Esophagus muscularis mucosa (tissue), 4 donors: ENCODE results near the gene TBC1D5. TPM values are rescaled to one million over a fixed set of nuclear protein-coding genes. Genes with fewer than 3 reads are reported as not detected.

ENCODE experiments used
- DNase-seq: peaks from one replicate; pipeline ENCODE4 v3.0.0-alpha.2; 2017; ENCODE audit errors: extremely low spot score
- H3K27ac ChIP-seq, 4 donors: fragments of 200-600 bp; sonication (generic); replicated peaks in 1 of 4; 1 replicate in 3 of 4; 2 replicates in 1 of 4; pipeline ENCODE4 v1.5.1; 2016 to 2019; ENCODE audit warnings: mild to moderate bottlenecking in 1 of 4
- H3K27me3 ChIP-seq, 4 donors: fragments of 200-600 bp; sonication (generic); one replicate each; pipeline versions ENCODE4 v1.5.1 to v1.6.0; 2016 to 2019
- H3K36me3 ChIP-seq, 4 donors: fragments of 200-600 bp; sonication (generic); one replicate each; pipeline ENCODE4 v1.5.1; 2016 to 2019
- H3K4me1 ChIP-seq, 4 donors: fragments of 200-600 bp; sonication (generic); one replicate each; pipeline ENCODE4 v1.5.1; 2016 to 2019
- H3K4me3 ChIP-seq, 4 donors: fragments of 200-600 bp; sonication (generic); 1 replicate in 2 of 4; 2 replicates in 2 of 4; pipeline ENCODE4 v1.5.1; 2016 to 2019; ENCODE audit warnings: mild to moderate bottlenecking in 4 of 4, moderate library complexity in 1 of 4
- H3K9me3 ChIP-seq, 4 donors: fragments of 200-600 bp; sonication (generic); 1 replicate in 3 of 4; 2 replicates in 1 of 4; pipeline ENCODE4 v1.5.1; 2016 to 2019
- CTCF ChIP-seq, 3 experiments: fragments of 200-600 bp in 2 of 3; fragments of 450-650 bp in 1 of 3; sonication (generic) in 2 of 3; IDR thresholded peaks; one replicate each; pipeline ENCODE4 v1.5.1; 2017 to 2019; ENCODE audit warnings: antibody characterized with exemption in 3 of 3, mild to moderate bottlenecking in 2 of 3, moderate library complexity in 1 of 3
- EP300 ChIP-seq: sonication (generic); formaldehyde crosslinking; IDR thresholded peaks from one replicate; pipeline ENCODE4 v1.6.1; 2017; ENCODE audit warnings: antibody characterized with exemption
- POLR2A ChIP-seq: fragments of 450-650 bp; IDR thresholded peaks from one replicate; pipeline ENCODE4 v1.6.1; 2017; ENCODE audit warnings: antibody characterized with exemption, moderate library complexity, mild to moderate bottlenecking, low read depth
- POLR2AphosphoS5 ChIP-seq, 2 donors: sonication (generic); formaldehyde crosslinking; IDR thresholded peaks; one replicate each; pipeline ENCODE4 v1.6.1; 2017; ENCODE audit warnings: antibody characterized with exemption in 2 of 2
- WGBS: methylation state at CpG from one replicate; pipeline ENCODE4 v1.1.5; 2018; 5-methylcytosine and 5-hydroxymethylcytosine counted together
- intact Hi-C: fragments of 100-400 bp; cut with DNase I; formaldehyde crosslinking; loops from one replicate; pipeline ENCODE4 v1.15.1; 2023
- total RNA-seq, 4 donors: library from RNA; depleted of rRNA; stranded (reverse); fragments of >200 nt; gene quantifications; one replicate each; pipeline versions ENCODE4 v1.1.0 to v1.2.1, GENCODE V29; 2016

TBC1D5 gene
- total RNA-seq, 4 donors from 2014 or later = 54.0 to 83.1 (median 63.6) TPM

GRCh38 chr3:17260257-17260656, 482.2 kb downstream of the TBC1D5 start:
- no peak overlapping the region for H3K27ac ChIP-seq
- intact Hi-C loops = no loop called here
- H3K9me3 ChIP-seq = no peaks in the 10 kb centered on the region
- H3K4me1 ChIP-seq = no peaks in the 10 kb centered on the region
- no peaks in the 10 kb centered on the region for H3K36me3 ChIP-seq
- no peak for DNase-seq
- H3K27me3 ChIP-seq = no peaks in the 10 kb centered on the region
- no peak overlapping the region for H3K4me3 ChIP-seq
- no peak for TF ChIP-seq POLR2A

GRCh38 chr3:17259685-17260084, 482.7 kb downstream of the TBC1D5 start:
- no peak for TF ChIP-seq POLR2A
- no peak for TF ChIP-seq CTCF (IDR thresholded peaks at IDR 0.05)
- no peak for TF ChIP-seq POLR2AphosphoS5 (IDR thresholded peaks at IDR 0.05)
- TF ChIP-seq EP300 = no peak
- intact Hi-C loops = loop anchor here (5.0 kb wide), 2 partner anchors 153 to 583 kb away; no protein-coding TSS in a partner anchor
- H3K4me3 ChIP-seq = no peak overlapping the region
- WGBS = 86% methylated on average over 5 of the region's 5 CpGs
- no peak overlapping the region for H3K27ac ChIP-seq
- no peaks in the 10 kb centered on the region for H3K4me1 ChIP-seq
- no peaks in the 10 kb centered on the region for H3K9me3 ChIP-seq
- H3K27me3 ChIP-seq = no peaks in the 10 kb centered on the region
- DNase-seq = no peak
- no peaks in the 10 kb centered on the region for H3K36me3 ChIP-seq

GRCh38 chr3:17258823-17259436, 483.5 kb downstream of the TBC1D5 start:
- intact Hi-C loops = loop anchor here (5.0 kb wide), 2 partner anchors 153 to 583 kb away; no protein-coding TSS in a partner anchor
- Histone ChIP-seq H3K27ac (no peak overlapping the region), H3K4me3 (no peak overlapping the region), H3K36me3 (no peaks in the 10 kb centered on the region), H3K27me3 (no peaks in the 10 kb centered on the region), H3K9me3 (no peaks in the 10 kb centered on the region), H3K4me1 (no peaks in the 10 kb centered on the region)
- peak; percentile 66 to 76 (median 67) for TF ChIP-seq CTCF (IDR thresholded peaks at IDR 0.05)
- TF ChIP-seq POLR2A = no peak
- DNase-seq = no peak
- WGBS = 36% methylated on average over 3 of the region's 3 CpGs

- Histone ChIP-seq H3K4me1 (no peaks in the 10 kb centered on the region), H3K4me3 (no peak overlapping the region), H3K36me3 (no peaks in the 10 kb centered on the region), H3K27ac (no peak overlapping the region), H3K9me3 (no peaks in the 10 kb centered on the region), H3K27me3 (no peaks in the 10 kb centered on the region)
- TF ChIP-seq POLR2AphosphoS5 (IDR thresholded peaks at IDR 0.05) (no peak), CTCF (IDR thresholded peaks at IDR 0.05) (no peak), EP300 (no peak), POLR2A (no peak)
- intact Hi-C loops = loop anchor here (5.0 kb wide), 2 partner anchors 155 to 585 kb away; no protein-coding TSS in a partner anchor
- DNase-seq = no peak
These were observed 485.2 kb downstream of the TBC1D5 start for GRCh38 chr3:17257269-17257668.

GRCh38 chr3:17243621-17244020, 498.8 kb downstream of the TBC1D5 start:
- TF ChIP-seq POLR2AphosphoS5 (IDR thresholded peaks at IDR 0.05) = no peak
- TF ChIP-seq CTCF (IDR thresholded peaks at IDR 0.05) = no peak
- no peak for TF ChIP-seq POLR2A
- TF ChIP-seq EP300 = no peak
- Histone ChIP-seq H3K36me3 (no peaks in the 10 kb centered on the region), H3K27me3 (no peaks in the 10 kb centered on the region), H3K4me3 (no peak overlapping the region), H3K9me3 (no peaks in the 10 kb centered on the region), H3K27ac (no peak overlapping the region), H3K4me1 (peaks cover 0 to 19% (median 10%) of the 10 kb centered on the region in 4 donors)
- DNase-seq = no peak
- WGBS = 28% methylated on average over 1 of the region's 1 CpG
- intact Hi-C loops = no loop called here
